Measurements from ENCODE around the gene ATXN7L2.

Gene ATXN7L2

GRCh38 chr1:109454497-109455133, 29.1 kb upstream of the ATXN7L2 start:
- Histone ChIP-seq H4K20me1 (no peaks in the 10 kb centered on the region), H3K9me3 (replicated peaks in 1 of 11) (peaks cover 49 to 68% (median 61%) of the 10 kb centered on the region in 11 experiments), H3K36me3 (no peaks in the 10 kb centered on the region), H3K4me2 (no peak overlapping the region), H3K27me3 (no peaks in the 10 kb centered on the region), H3K4me3 (no peak overlapping the region), H3K27ac (no peak overlapping the region), H3K9ac (no peak overlapping the region), H3K4me1 (no peaks in the 10 kb centered on the region)
- TF ChIP-seq Cebpa-rat (IDR thresholded peaks at IDR 0.05), result no peak

- Histone ChIP-seq H3K27ac (no peak overlapping the region), H3K27me3 (no peaks in the 10 kb centered on the region), H4K20me1 (no peaks in the 10 kb centered on the region), H3K9me3 (replicated peaks in 1 of 11) (peaks cover 40 to 61% (median 49%) of the 10 kb centered on the region in 11 experiments), H3K36me3 (no peaks in the 10 kb centered on the region), H3K4me3 (no peak overlapping the region), H3K4me2 (no peak overlapping the region), H3K9ac (no peak overlapping the region), H3K4me1 (no peaks in the 10 kb centered on the region)
- no peak for TF ChIP-seq Cebpa-rat (IDR thresholded peaks at IDR 0.05)
Observed at GRCh38 chr1:109457819-109458218, 25.9 kb upstream of the ATXN7L2 start.

- Histone ChIP-seq H3K4me3 (peak overlapping the region; percentile 44 to 66 (median 50); a peak in 18 of 20 replicates), H3K36me3 (no peaks in the 10 kb centered on the region), H3K9me3 (replicated peaks in 1 of 11) (peaks cover 4 to 23% (median 12%) of the 10 kb centered on the region in 11 experiments; a peak in 18 of 22 replicates), H3K9ac (0 out of 22 replicates have a peak overlapping the region, but pooled peaks of 1 of the 11 experiments have one; percentile 30), H3K4me1 (peaks cover 4 to 9% (median 8%) of the 10 kb centered on the region in 10 experiments; a peak in 13 of 20 replicates), H4K20me1 (no peaks in the 10 kb centered on the region; a peak in 2 of 22 replicates), H3K27ac (no peak overlapping the region), H3K4me2 (peak overlapping the region; percentile 58 to 82 (median 69)), H3K27me3 (peaks cover 44 to 81% (median 69%) of the 10 kb centered on the region in 11 experiments)
- no peak for TF ChIP-seq Cebpa-rat (IDR thresholded peaks at IDR 0.05)
Observed at GRCh38 chr1:109466125-109466451, 17.6 kb upstream of the ATXN7L2 start.

GRCh38 chr1:109466452-109467300, 17.0 kb upstream of the ATXN7L2 start, which contains the start of gene SYPL2:
Gene SYPL2, plus strand, starts transcription at chr1:109466546. Its CDS starts 298 bp downstream, at chr1:109466844.
- Histone ChIP-seq H3K36me3 (no peaks in the 10 kb centered on the region), H3K4me2 (peak within 1 kb of the TSS; percentile 58 to 82 (median 69)), H3K9me3 (replicated peaks in 1 of 11) (peaks cover 4 to 18% (median 11%) of the 10 kb centered on the region in 11 experiments; a peak in 18 of 22 replicates), H3K4me3 (peak within 1 kb of the TSS; percentile 44 to 66 (median 50)), H3K9ac (0 out of 22 replicates have a peak within 1 kb of the TSS, but pooled peaks of 1 of the 11 experiments have one; percentile 30), H3K27me3 (peaks cover 44 to 81% (median 69%) of the 10 kb centered on the region in 11 experiments), H4K20me1 (no peaks in the 10 kb centered on the region; a peak in 2 of 22 replicates), H3K27ac (no peak within 1 kb of the TSS), H3K4me1 (peaks cover 4 to 9% (median 8%) of the 10 kb centered on the region in 10 experiments; a peak in 13 of 20 replicates)
- TF ChIP-seq Cebpa-rat (IDR thresholded peaks at IDR 0.05), result no peak

DNA sequence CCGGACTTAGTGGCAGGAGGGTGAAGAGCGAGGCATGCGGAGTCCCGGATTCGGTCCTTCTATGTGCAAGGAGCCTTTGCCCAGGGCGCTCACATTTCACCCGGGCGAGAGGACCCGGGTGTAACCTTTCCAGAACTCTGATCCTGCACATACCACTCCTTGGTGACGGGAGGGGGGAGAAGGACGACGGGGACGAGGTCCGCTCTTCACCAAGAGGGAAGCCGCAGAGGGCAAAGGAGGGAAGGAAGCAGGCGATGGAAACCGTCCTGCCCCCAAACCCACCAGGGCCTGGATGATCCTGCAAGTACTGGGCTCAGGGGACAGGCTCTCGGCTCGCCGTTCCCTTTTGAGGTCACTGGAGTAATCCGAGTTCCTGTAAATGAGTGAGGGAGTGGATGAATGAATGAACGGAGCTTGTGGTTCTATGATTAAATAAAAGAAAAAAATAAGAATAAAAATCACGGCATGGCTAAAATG, 16.4 kb upstream of the ATXN7L2 start:
- Histone ChIP-seq H3K4me3 (no peak overlapping the region), H3K27ac (no peak overlapping the region), H3K9ac (no peak overlapping the region), H3K27me3 (peaks cover 44 to 81% (median 69%) of the 10 kb centered on the region in 11 experiments), H3K4me1 (peaks cover 4 to 9% (median 8%) of the 10 kb centered on the region in 10 experiments; a peak in 13 of 20 replicates), H3K9me3 (replicated peaks in 1 of 11) (peaks cover 4 to 18% (median 11%) of the 10 kb centered on the region in 11 experiments; a peak in 18 of 22 replicates), H3K4me2 (peak overlapping the region in 4 of 11 experiments; percentile 7 to 30 (median 28); a peak in 6 of 22 replicates), H3K36me3 (no peaks in the 10 kb centered on the region), H4K20me1 (no peaks in the 10 kb centered on the region; a peak in 2 of 22 replicates)
- TF ChIP-seq Cebpa-rat (IDR thresholded peaks at IDR 0.05), result no peak

GRCh38 chr1:109468061-109468460, 15.6 kb upstream of the ATXN7L2 start:
- H3K27ac ChIP-seq, result no peak overlapping the region
- H4K20me1 ChIP-seq, result no peaks in the 10 kb centered on the region; a peak in 2 of 22 replicates
- H3K4me1 ChIP-seq, result peaks cover 4 to 9% (median 8%) of the 10 kb centered on the region in 10 experiments; a peak in 13 of 20 replicates
- no peak overlapping the region for H3K4me2 ChIP-seq
- peaks cover 44 to 81% (median 69%) of the 10 kb centered on the region in 11 experiments for H3K27me3 ChIP-seq
- no peaks in the 10 kb centered on the region for H3K36me3 ChIP-seq
- no peak for TF ChIP-seq Cebpa-rat (IDR thresholded peaks at IDR 0.05)
- H3K9me3 ChIP-seq (replicated peaks in 1 of 11), result peaks cover 4 to 18% (median 11%) of the 10 kb centered on the region in 11 experiments; a peak in 18 of 22 replicates
- no peak overlapping the region for H3K9ac ChIP-seq
- H3K4me3 ChIP-seq, result no peak overlapping the region

GRCh38 chr1:109468903-109469302, 14.8 kb upstream of the ATXN7L2 start:
- H3K36me3 ChIP-seq, result no peaks in the 10 kb centered on the region
- no peak overlapping the region for H3K4me3 ChIP-seq
- peaks cover 4 to 18% (median 11%) of the 10 kb centered on the region in 11 experiments; a peak in 18 of 22 replicates for H3K9me3 ChIP-seq (replicated peaks in 1 of 11)
- H3K27ac ChIP-seq, result no peak overlapping the region
- no peaks in the 10 kb centered on the region; a peak in 2 of 22 replicates for H4K20me1 ChIP-seq
- peaks cover 4 to 9% (median 8%) of the 10 kb centered on the region in 10 experiments; a peak in 13 of 20 replicates for H3K4me1 ChIP-seq
- no peak overlapping the region for H3K4me2 ChIP-seq
- no peak overlapping the region for H3K9ac ChIP-seq
- TF ChIP-seq Cebpa-rat (IDR thresholded peaks at IDR 0.05), result no peak
- peaks cover 44 to 75% (median 66%) of the 10 kb centered on the region in 11 experiments for H3K27me3 ChIP-seq

GRCh38 chr1:109470245-109470644, 13.5 kb upstream of the ATXN7L2 start:
- no peak for TF ChIP-seq Cebpa-rat (IDR thresholded peaks at IDR 0.05)
- no peaks in the 10 kb centered on the region; a peak in 2 of 22 replicates for H4K20me1 ChIP-seq
- H3K4me3 ChIP-seq, result no peak overlapping the region
- peaks cover 4 to 9% (median 8%) of the 10 kb centered on the region in 10 experiments; a peak in 13 of 20 replicates for H3K4me1 ChIP-seq
- H3K9me3 ChIP-seq (replicated peaks in 1 of 11), result peaks cover 4 to 16% (median 11%) of the 10 kb centered on the region in 11 experiments; a peak in 18 of 22 replicates
- H3K27me3 ChIP-seq, result peaks cover 39 to 61% (median 55%) of the 10 kb centered on the region in 11 experiments
- H3K27ac ChIP-seq, result no peak overlapping the region
- H3K36me3 ChIP-seq, result no peaks in the 10 kb centered on the region
- no peak overlapping the region for H3K9ac ChIP-seq
- H3K4me2 ChIP-seq, result no peak overlapping the region

All from BLaER1 treated with 17β-estradiol and CSF1 and Interleukin-3, amounts not matched to agents 10 nM and 100 nM (cell line).